GM23248 (cell line): ENCODE data around the gene VIM.

Experiments used
- EZH2 ChIP-seq: fragments of 200-600 bp; sonication (generic); IDR thresholded peaks from 2 replicates; pipeline ENCODE4 v1.6.1; 2018; ENCODE audit warnings: antibody characterized with exemption, mild to moderate bottlenecking; ENCODE audit not compliant: insufficient read depth, poor library complexity, severe bottlenecking
- EZH2phosphoT487 ChIP-seq: fragments of 200-600 bp; sonication (generic); IDR thresholded peaks from 2 replicates; pipeline ENCODE4 v1.6.1; 2018; ENCODE audit warnings: antibody characterized with exemption, moderate library complexity, mild to moderate bottlenecking, low read depth; ENCODE audit not compliant: insufficient read depth

- TF ChIP-seq EZH2 (no peak), EZH2phosphoT487 (no peak)
These were observed 22.7 kb downstream of the VIM start for GRCh38 chr10:17250736-17251135.
